ENCODE data around the gene PRXL2B.

Gene PRXL2B

GRCh38 chr1:2635361-2636010 is 48.9 kb downstream of the PRXL2B start:
- DNase-seq (ENCODE audit: low read depth) = no peak

GRCh38 chr1:2636733-2637132 is 50.2 kb downstream of the PRXL2B start:
- no peak for DNase-seq (ENCODE audit: low read depth)

- DNase-seq (ENCODE audit: low read depth) = no peak
Measured at GRCh38 chr1:2637442-2638145, 51.0 kb downstream of the PRXL2B start.

GRCh38 chr1:2638466-2639115 is 52.0 kb downstream of the PRXL2B start:
- no peak for DNase-seq (ENCODE audit: low read depth)

GRCh38 chr1:2639203-2639602 is 52.6 kb downstream of the PRXL2B start:
- no peak for DNase-seq (ENCODE audit: low read depth)

GRCh38 chr1:2639607-2640521 is 53.3 kb downstream of the PRXL2B start:
- no peak for DNase-seq (ENCODE audit: low read depth)

- DNase-seq (ENCODE audit: low read depth) = no peak
Measured at GRCh38 chr1:2640626-2641025, 54.0 kb downstream of the PRXL2B start.

Data from stromal cell of bone marrow (primary cell).